ENCODE results near the gene MAP1LC3A. TPM values are rescaled to one million over a fixed set of nuclear protein-coding genes. Genes with fewer than 3 reads are reported as not detected.

MAP1LC3A gene
- total RNA-seq, 2 donors from 2014 or later = 11.7 to 13.7 TPM

GRCh38 chr20:34534391-34535165 lies 23.9 kb upstream of the MAP1LC3A start:
- ATAC-seq = no peak
- Mint-ChIP-seq H3K4me1 (peaks cover 12% of the 10 kb centered on the region), H3K4me3 (no peak overlapping the region), H3K27ac (peak overlapping the region; percentile 77), H3K36me3 (ENCODE audit: low read depth) (peaks cover 5% of the 10 kb centered on the region), H3K27me3 (no peaks in the 10 kb centered on the region)
- no peak for DNase-seq
- H3K9me3 ChIP-seq (ENCODE audit: control insufficient read depth, low read length, poor library complexity, severe bottlenecking) = no peaks in the 10 kb centered on the region

DNA sequence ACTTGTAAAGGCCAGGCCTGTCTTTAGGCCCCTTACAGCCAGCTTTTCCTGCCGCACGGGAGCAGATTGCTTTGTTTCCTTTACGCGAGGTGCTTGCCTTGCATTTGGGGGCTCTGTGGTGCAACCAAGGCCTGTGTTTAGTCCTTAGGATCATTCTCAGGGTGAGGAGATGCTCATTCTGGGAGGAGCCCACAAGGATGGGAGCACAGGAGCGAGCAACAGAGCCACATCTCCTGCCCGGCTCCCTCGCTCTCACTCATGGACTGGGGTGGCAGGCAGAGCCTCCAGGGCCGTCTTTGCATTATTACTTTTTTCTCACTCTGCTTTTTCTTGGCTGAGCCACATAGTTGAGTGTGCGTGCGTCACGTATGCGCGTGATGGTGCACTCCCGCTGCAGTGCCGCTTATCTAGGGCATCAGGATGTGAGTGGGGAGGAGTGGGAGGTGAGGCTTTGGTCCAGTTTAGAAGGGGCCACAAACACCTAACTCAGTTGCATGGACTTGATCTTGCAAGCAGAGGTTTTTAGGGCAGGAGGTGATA lies 23.1 kb upstream of the MAP1LC3A start:
- H3K36me3 Mint-ChIP-seq (ENCODE audit: low read depth) = peaks cover 6% of the 10 kb centered on the region
- DNase-seq = no peak
- H3K27ac Mint-ChIP-seq = no peak overlapping the region
- no peak overlapping the region for H3K4me3 Mint-ChIP-seq
- no peaks in the 10 kb centered on the region for H3K27me3 Mint-ChIP-seq
- no peak for ATAC-seq
- peaks cover 14% of the 10 kb centered on the region for H3K4me1 Mint-ChIP-seq
- no peaks in the 10 kb centered on the region for H3K9me3 ChIP-seq (ENCODE audit: control insufficient read depth, low read length, poor library complexity, severe bottlenecking)

GRCh38 chr20:34535857-34536256 lies 22.7 kb upstream of the MAP1LC3A start:
- no peak overlapping the region for H3K4me3 Mint-ChIP-seq
- ATAC-seq (no peak), DNase-seq (no peak)
- peaks cover 16% of the 10 kb centered on the region for H3K4me1 Mint-ChIP-seq
- no peak overlapping the region for H3K27ac Mint-ChIP-seq
- no peaks in the 10 kb centered on the region for H3K9me3 ChIP-seq (ENCODE audit: control insufficient read depth, low read length, poor library complexity, severe bottlenecking)
- no peaks in the 10 kb centered on the region for H3K27me3 Mint-ChIP-seq
- peaks cover 8% of the 10 kb centered on the region for H3K36me3 Mint-ChIP-seq (ENCODE audit: low read depth)

DNA sequence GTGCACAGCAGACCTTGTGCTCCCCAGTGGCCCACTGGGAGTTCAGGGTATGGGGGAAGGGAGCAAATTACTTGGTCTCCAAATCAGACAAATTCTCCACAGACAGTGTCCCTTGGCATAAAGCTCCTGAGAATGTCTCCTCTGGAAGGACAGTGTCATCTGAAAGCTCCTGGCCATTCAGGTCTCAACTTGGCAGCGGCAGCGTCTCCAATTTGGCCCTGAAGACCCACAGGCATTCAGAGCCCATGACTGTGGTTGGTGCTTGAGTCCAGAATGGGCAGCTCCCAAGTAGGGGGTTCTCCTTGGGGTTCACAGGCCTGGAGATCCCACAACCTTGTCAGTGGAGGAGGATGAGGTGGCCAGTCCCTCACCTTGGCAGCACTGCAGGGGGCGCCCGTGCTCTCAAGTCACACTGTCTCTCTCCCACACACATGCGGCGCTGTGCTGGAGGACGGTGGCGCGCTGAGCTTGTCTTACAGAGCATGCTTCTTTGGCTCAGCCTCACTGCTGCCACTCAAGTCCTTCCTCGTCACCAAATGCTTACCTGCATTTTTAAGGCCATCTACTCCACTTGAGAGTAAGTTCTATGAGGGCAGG lies 21.6 kb upstream of the MAP1LC3A start:
- H3K4me3 Mint-ChIP-seq = no peak overlapping the region
- H3K27ac Mint-ChIP-seq = no peak overlapping the region
- H3K27me3 Mint-ChIP-seq = no peaks in the 10 kb centered on the region
- peaks cover 5% of the 10 kb centered on the region for H3K36me3 Mint-ChIP-seq (ENCODE audit: low read depth)
- peaks cover 19% of the 10 kb centered on the region for H3K4me1 Mint-ChIP-seq
- H3K9me3 ChIP-seq (ENCODE audit: control insufficient read depth, low read length, poor library complexity, severe bottlenecking) = no peaks in the 10 kb centered on the region
- peak; percentile 55 for ATAC-seq
- peak; percentile 33 to 47 (median 34) for DNase-seq

GRCh38 chr20:34537651-34538050 lies 20.9 kb upstream of the MAP1LC3A start:
- H3K4me1 Mint-ChIP-seq = peaks cover 19% of the 10 kb centered on the region
- H3K36me3 Mint-ChIP-seq (ENCODE audit: low read depth) = peaks cover 5% of the 10 kb centered on the region
- DNase-seq (no peak), ATAC-seq (no peak)
- H3K9me3 ChIP-seq (ENCODE audit: control insufficient read depth, low read length, poor library complexity, severe bottlenecking) = no peaks in the 10 kb centered on the region
- H3K27me3 Mint-ChIP-seq = no peaks in the 10 kb centered on the region
- H3K27ac Mint-ChIP-seq = no peak overlapping the region
- no peak overlapping the region for H3K4me3 Mint-ChIP-seq

- H3K27me3 Mint-ChIP-seq = no peaks in the 10 kb centered on the region
- DNase-seq (peak in 2 of 3 donors; percentile 30 to 45), ATAC-seq (peak; percentile 36)
- H3K9me3 ChIP-seq (ENCODE audit: control insufficient read depth, low read length, poor library complexity, severe bottlenecking) = no peaks in the 10 kb centered on the region
- no peak overlapping the region for H3K4me3 Mint-ChIP-seq
- peak overlapping the region; percentile 65 for H3K27ac Mint-ChIP-seq
- H3K36me3 Mint-ChIP-seq (ENCODE audit: low read depth) = peaks cover 5% of the 10 kb centered on the region
- peaks cover 22% of the 10 kb centered on the region for H3K4me1 Mint-ChIP-seq
These were observed 19.8 kb upstream of the MAP1LC3A start for GRCh38 chr20:34538671-34539123.

DNA sequence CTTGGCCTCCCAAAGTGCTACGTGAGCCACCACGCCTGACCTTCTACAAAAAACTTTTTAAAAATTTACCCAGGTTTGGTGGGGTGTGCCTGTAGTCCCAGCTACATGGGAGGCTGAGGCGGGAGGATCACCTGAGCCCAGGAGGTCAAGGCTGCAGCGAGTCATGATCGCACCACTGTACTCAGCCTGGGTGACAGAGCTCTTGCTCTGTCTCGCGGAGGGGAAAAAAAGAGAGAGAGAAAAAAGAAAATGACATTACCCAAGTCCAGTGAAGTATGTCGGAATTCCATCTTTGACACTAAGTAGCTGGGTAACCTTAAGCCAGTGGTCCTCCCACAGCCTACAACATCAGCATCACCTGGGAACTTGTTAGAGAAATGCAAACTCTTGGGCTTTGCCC lies 18.8 kb upstream of the MAP1LC3A start:
- H3K4me3 Mint-ChIP-seq = no peak overlapping the region
- no peak for DNase-seq
- H3K9me3 ChIP-seq (ENCODE audit: control insufficient read depth, low read length, poor library complexity, severe bottlenecking) = no peaks in the 10 kb centered on the region
- H3K27ac Mint-ChIP-seq = peak overlapping the region; percentile 95
- H3K4me1 Mint-ChIP-seq = peaks cover 30% of the 10 kb centered on the region
- H3K36me3 Mint-ChIP-seq (ENCODE audit: low read depth) = peaks cover 5% of the 10 kb centered on the region
- ATAC-seq = no peak
- H3K27me3 Mint-ChIP-seq = no peaks in the 10 kb centered on the region

GRCh38 chr20:34540596-34541263 lies 17.8 kb upstream of the MAP1LC3A start:
- DNase-seq (no peak), ATAC-seq (no peak)
- H3K27ac Mint-ChIP-seq = peak overlapping the region; percentile 95
- no peaks in the 10 kb centered on the region for H3K27me3 Mint-ChIP-seq
- H3K9me3 ChIP-seq (ENCODE audit: control insufficient read depth, low read length, poor library complexity, severe bottlenecking) = no peaks in the 10 kb centered on the region
- peaks cover 28% of the 10 kb centered on the region for H3K4me1 Mint-ChIP-seq
- H3K36me3 Mint-ChIP-seq (ENCODE audit: low read depth) = peaks cover 5% of the 10 kb centered on the region
- peak overlapping the region; percentile 41 for H3K4me3 Mint-ChIP-seq

- no peaks in the 10 kb centered on the region for H3K9me3 ChIP-seq (ENCODE audit: control insufficient read depth, low read length, poor library complexity, severe bottlenecking)
- Mint-ChIP-seq H3K4me1 (peaks cover 28% of the 10 kb centered on the region), H3K27ac (peak overlapping the region; percentile 95), H3K27me3 (no peaks in the 10 kb centered on the region), H3K36me3 (ENCODE audit: low read depth) (peaks cover 5% of the 10 kb centered on the region), H3K4me3 (peak overlapping the region; percentile 52)
- ATAC-seq = peak; percentile 87
- DNase-seq = peak in 2 of 3 donors; percentile 18 to 36
These were observed 17.1 kb upstream of the MAP1LC3A start for GRCh38 chr20:34541264-34541901.

GRCh38 chr20:34541917-34542316 lies 16.6 kb upstream of the MAP1LC3A start:
- Mint-ChIP-seq H3K27ac (peak overlapping the region; percentile 95), H3K4me3 (no peak overlapping the region), H3K27me3 (no peaks in the 10 kb centered on the region), H3K4me1 (peaks cover 31% of the 10 kb centered on the region), H3K36me3 (ENCODE audit: low read depth) (peaks cover 5% of the 10 kb centered on the region)
- no peak for ATAC-seq
- H3K9me3 ChIP-seq (ENCODE audit: control insufficient read depth, low read length, poor library complexity, severe bottlenecking) = no peaks in the 10 kb centered on the region
- DNase-seq = no peak

DNA sequence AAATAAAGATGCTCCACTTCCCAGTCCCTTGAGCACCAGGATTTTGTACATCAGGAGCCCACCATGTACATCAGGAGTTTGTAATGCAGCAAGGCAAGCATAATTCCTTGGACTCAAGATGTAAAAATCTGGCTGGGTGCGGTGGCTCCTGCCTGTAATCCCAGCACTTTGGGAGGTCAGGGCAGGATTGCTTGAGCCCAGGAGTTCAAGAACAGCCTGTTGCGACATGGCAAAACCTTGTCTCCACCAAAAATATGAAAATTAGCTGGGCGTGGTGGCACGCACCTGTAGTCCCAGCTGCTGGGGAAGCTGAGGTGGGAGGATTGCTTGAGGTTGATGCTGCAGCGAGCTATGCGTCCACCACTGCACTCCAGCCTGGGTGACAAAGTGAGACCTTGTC lies 16.1 kb upstream of the MAP1LC3A start:
- peaks cover 33% of the 10 kb centered on the region for H3K4me1 Mint-ChIP-seq
- peaks cover 5% of the 10 kb centered on the region for H3K36me3 Mint-ChIP-seq (ENCODE audit: low read depth)
- no peaks in the 10 kb centered on the region for H3K9me3 ChIP-seq (ENCODE audit: control insufficient read depth, low read length, poor library complexity, severe bottlenecking)
- peak overlapping the region; percentile 95 for H3K27ac Mint-ChIP-seq
- H3K4me3 Mint-ChIP-seq = no peak overlapping the region
- DNase-seq (no peak), ATAC-seq (no peak)
- no peaks in the 10 kb centered on the region for H3K27me3 Mint-ChIP-seq

- Mint-ChIP-seq H3K4me1 (peaks cover 33% of the 10 kb centered on the region), H3K27me3 (no peaks in the 10 kb centered on the region), H3K36me3 (ENCODE audit: low read depth) (peaks cover 5% of the 10 kb centered on the region), H3K4me3 (peak overlapping the region; percentile 31), H3K27ac (peak overlapping the region; percentile 95)
- no peaks in the 10 kb centered on the region for H3K9me3 ChIP-seq (ENCODE audit: control insufficient read depth, low read length, poor library complexity, severe bottlenecking)
- no peak for ATAC-seq
- DNase-seq = no peak
These were observed 15.0 kb upstream of the MAP1LC3A start for GRCh38 chr20:34543463-34544056.
